Thyroid gland (tissue), 4 donors: Measurements from ENCODE around the gene KCNQ1OT1. TPM values are rescaled to one million over a fixed set of nuclear protein-coding genes. Genes with fewer than 3 reads are reported as not detected.
A peak's percentile ranks its signal among the peaks of the same experiment; 100 is the strongest.

ENCODE experiments used
- DNase-seq, 2 donors: peaks; one replicate each; pipeline ENCODE4 v3.0.0-alpha.2; 2019
- H3K27ac ChIP-seq, 3 donors: fragments of 200-600 bp; sonication (generic); 1 replicate in 2 of 3; 2 replicates in 1 of 3; pipeline ENCODE4 v1.5.1; 2016 to 2019; ENCODE audit warnings: mild to moderate bottlenecking in 1 of 3, moderate library complexity in 1 of 3
- H3K27me3 ChIP-seq: fragments of 200-600 bp; sonication (generic); one replicate; pipeline ENCODE4 v1.5.1; 2019
- H3K36me3 ChIP-seq, 2 donors: fragments of 200-600 bp; sonication (generic); one replicate each; pipeline ENCODE4 v1.5.1; 2016 to 2019
- H3K4me1 ChIP-seq, 2 donors: fragments of 200-600 bp; sonication (generic); one replicate each; pipeline ENCODE4 v1.5.1; 2017 to 2019
- H3K4me3 ChIP-seq, 3 donors: fragments of 200-600 bp; sonication (generic); replicated peaks in 1 of 3; 1 replicate in 2 of 3; 2 replicates in 1 of 3; pipeline ENCODE4 v1.5.1; 2016; ENCODE audit warnings: mild to moderate bottlenecking in 1 of 3
- H3K9me3 ChIP-seq: fragments of 200-600 bp; sonication (generic); one replicate; pipeline ENCODE4 v1.5.1; 2017
- POLR2A ChIP-seq, 2 donors: fragments of 450-650 bp; IDR thresholded peaks; one replicate each; pipeline ENCODE4 v1.6.1; 2017; ENCODE audit warnings: antibody characterized with exemption in 2 of 2, mild to moderate bottlenecking in 2 of 2, moderate library complexity in 1 of 2
- WGBS, 2 donors: methylation state at CpG; one replicate each; pipeline ENCODE4 v1.1.5; 2017; 5-methylcytosine and 5-hydroxymethylcytosine counted together
- intact Hi-C: fragments of 100-400 bp; cut with DNase I; formaldehyde crosslinking; loops from one replicate; pipeline ENCODE4 v1.15.1; 2023
- total RNA-seq, 4 donors: library from RNA; depleted of rRNA; stranded (reverse); fragments of >200 nt; gene quantifications; one replicate each; pipeline ENCODE4 v1.2.3, GENCODE V29; 2016
- TF ChIP-seq, protein P1 (sequence below), 6 experiments: fragments of 200-600 bp in 3 of 6; fragments of 450-650 bp in 3 of 6; sonication (generic) in 3 of 6; IDR thresholded peaks; one replicate each; pipeline ENCODE4 v1.5.1; 2016 to 2019; ENCODE audit warnings: antibody characterized with exemption in 6 of 6, mild to moderate bottlenecking in 2 of 6, inconsistent platforms in 1 of 6, moderate library complexity in 1 of 6

The KCNQ1OT1 gene
- total RNA-seq, 4 donors from 2014 or later = 2.0 to 4.1 (median 3.2) TPM

DNA sequence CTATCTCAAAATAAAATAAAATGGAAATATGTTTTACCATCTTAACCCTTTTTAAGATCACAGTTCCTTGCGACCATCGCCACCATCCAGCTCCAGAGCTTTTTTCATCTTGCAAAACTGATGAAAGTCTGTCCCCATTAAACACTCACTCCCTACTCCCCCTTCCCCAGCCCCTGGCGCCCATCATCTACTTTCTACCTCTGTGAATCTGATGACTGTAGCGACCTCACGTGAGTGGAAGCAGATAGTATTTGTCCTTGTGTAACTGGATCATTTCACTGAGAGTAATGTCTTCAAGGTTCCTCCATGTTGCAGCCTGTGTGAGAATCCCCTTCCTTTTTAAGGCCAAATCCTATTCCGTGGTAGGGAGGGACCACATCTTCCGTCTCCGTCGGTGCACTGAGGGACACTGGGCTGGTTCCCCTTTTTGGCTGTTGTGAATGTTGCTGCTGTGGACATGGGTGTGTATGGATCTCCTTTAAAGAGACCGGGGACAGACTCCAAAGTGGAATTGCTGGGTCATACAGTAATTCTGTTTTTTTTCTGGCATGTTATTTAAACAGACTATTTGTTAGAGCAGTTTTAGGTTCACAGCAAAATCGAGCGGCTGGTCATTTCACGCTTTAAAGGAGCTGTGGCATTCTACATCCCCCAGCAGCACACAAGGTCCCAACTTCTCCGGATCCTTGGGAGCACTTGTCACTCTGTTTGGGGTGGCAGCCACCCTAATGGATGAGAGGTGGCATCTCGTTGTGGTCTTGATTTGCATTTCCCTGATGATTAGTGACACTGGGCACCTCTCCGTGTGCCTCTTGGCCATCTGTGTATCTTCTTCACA lies 135.0 kb downstream of the KCNQ1OT1 start:
- H3K4me3 ChIP-seq = no peak overlapping the region
- 57 to 62% methylated on average over 16 of the region's 16 CpGs for WGBS, 2 donors
- H3K4me1 ChIP-seq = peaks cover 17 to 20% of the 10 kb centered on the region in 2 donors
- peak overlapping the region in 2 of 3 donors; percentile 49 to 52 for H3K27ac ChIP-seq
- TF ChIP-seq POLR2A (IDR thresholded peaks at IDR 0.05) = no peak
- TF ChIP-seq, protein P1, sequence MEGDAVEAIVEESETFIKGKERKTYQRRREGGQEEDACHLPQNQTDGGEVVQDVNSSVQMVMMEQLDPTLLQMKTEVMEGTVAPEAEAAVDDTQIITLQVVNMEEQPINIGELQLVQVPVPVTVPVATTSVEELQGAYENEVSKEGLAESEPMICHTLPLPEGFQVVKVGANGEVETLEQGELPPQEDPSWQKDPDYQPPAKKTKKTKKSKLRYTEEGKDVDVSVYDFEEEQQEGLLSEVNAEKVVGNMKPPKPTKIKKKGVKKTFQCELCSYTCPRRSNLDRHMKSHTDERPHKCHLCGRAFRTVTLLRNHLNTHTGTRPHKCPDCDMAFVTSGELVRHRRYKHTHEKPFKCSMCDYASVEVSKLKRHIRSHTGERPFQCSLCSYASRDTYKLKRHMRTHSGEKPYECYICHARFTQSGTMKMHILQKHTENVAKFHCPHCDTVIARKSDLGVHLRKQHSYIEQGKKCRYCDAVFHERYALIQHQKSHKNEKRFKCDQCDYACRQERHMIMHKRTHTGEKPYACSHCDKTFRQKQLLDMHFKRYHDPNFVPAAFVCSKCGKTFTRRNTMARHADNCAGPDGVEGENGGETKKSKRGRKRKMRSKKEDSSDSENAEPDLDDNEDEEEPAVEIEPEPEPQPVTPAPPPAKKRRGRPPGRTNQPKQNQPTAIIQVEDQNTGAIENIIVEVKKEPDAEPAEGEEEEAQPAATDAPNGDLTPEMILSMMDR (IDR thresholded peaks at IDR 0.05) = no peak
- no peaks in the 10 kb centered on the region for H3K27me3 ChIP-seq
- H3K9me3 ChIP-seq = no peaks in the 10 kb centered on the region
- intact Hi-C loops = no loop called here
- peak; percentile 44 to 62 for DNase-seq
- H3K36me3 ChIP-seq = no peaks in the 10 kb centered on the region

DNA sequence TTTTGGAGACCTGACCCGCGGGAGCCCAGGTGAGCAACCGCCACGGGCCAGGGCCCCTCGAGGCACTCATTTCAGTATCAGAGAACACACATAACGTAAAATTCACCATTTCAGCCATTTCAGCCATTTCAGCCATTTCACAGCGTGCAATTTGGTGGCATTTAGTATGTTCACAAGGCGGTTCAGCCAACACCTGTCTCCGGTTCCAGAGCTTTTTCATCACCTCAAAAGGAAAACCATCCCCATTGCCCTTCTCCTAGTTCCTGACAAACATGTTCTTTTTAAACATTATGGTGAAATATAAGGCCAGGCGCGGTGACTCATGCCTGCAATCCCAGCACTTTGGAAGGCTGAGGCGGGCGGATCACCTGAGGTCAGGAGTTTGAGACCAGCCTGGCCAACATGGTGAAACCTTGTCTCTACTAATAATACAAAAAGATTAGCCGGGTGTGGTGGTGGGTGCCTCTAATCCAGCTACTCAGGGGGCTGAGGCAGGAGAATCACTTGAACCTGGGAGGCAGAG lies 135.7 kb downstream of the KCNQ1OT1 start:
- DNase-seq = no peak
- Histone ChIP-seq H3K4me3 (no peak overlapping the region), H3K27me3 (no peaks in the 10 kb centered on the region), H3K36me3 (no peaks in the 10 kb centered on the region), H3K4me1 (peaks cover 17 to 21% of the 10 kb centered on the region in 2 donors), H3K9me3 (no peaks in the 10 kb centered on the region), H3K27ac (peak overlapping the region in 1 of 3 donors; percentile 52)
- intact Hi-C loops = no loop called here
- 94 to 96% methylated on average over 14 of the region's 14 CpGs for WGBS, 2 donors
- TF ChIP-seq, protein P1 (IDR thresholded peaks at IDR 0.05) = no peak
- no peak for TF ChIP-seq POLR2A (IDR thresholded peaks at IDR 0.05)

DNA sequence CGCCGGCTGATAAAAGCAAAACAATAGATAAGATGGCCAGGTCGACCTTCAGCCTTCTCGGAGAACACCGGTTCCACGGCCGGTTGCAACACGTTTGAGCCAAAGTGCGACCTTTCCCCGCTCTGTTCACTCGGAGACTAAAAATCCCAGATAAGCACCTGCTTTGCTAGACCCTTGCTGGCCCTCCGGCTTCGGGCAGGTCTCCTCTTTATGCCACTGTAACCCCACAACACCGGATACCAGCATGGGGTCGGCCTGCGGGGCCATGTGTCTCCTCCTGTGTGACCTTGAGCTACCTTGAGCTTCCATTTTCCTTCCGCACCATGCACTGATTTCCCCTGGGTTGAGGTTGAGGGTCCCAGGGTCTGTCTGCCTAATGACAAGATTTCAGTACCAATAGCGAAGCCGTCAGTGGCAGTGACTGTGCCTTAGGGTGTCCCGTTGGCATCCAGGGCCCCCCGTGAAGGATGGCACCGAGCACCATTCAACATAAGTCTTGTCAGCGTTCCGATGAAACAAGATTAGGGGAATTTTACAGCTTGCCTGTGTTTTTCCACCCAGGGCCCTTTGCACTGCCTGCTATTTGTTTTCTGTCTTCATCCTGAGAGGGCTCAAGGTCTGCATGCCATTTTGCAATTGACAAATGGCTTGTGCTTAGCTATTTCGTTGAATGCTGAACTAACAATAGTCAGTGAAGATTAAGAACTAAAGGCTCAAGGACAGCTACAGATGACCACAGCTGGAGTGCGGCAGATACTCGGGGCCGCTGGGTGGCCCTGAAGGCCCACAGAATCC lies 136.4 kb downstream of the KCNQ1OT1 start:
- Histone ChIP-seq H3K27ac (no peak overlapping the region), H3K36me3 (no peaks in the 10 kb centered on the region), H3K4me1 (peaks cover 17 to 24% of the 10 kb centered on the region in 2 donors), H3K4me3 (no peak overlapping the region), H3K9me3 (no peaks in the 10 kb centered on the region), H3K27me3 (no peaks in the 10 kb centered on the region)
- no peak for TF ChIP-seq POLR2A (IDR thresholded peaks at IDR 0.05)
- TF ChIP-seq, protein P1 (IDR thresholded peaks at IDR 0.05) = no peak
- WGBS, 2 donors = 95% methylated on average over 28 of the region's 28 CpGs
- intact Hi-C loops = no loop called here
- DNase-seq = no peak

DNA sequence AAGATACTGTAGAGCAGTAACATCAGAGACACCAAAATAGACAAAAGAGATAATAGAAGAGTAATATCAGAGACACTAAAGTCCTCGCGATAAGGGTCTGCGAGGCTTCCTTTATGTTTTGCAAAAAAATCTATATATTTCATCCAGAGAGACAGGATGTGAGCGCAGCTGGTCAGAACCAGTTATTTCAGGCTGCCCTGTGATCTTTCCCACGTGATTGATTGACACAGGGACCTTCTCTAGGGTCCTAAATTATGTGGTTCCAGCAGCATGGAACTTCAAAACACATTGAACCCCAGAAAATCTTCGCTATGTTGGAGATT lies 136.9 kb downstream of the KCNQ1OT1 start:
- Histone ChIP-seq H3K36me3 (no peaks in the 10 kb centered on the region), H3K4me3 (no peak overlapping the region), H3K27ac (no peak overlapping the region), H3K4me1 (peaks cover 17 to 24% of the 10 kb centered on the region in 2 donors), H3K27me3 (no peaks in the 10 kb centered on the region), H3K9me3 (no peaks in the 10 kb centered on the region)
- intact Hi-C loops = no loop called here
- no peak for DNase-seq
- 91 to 95% methylated on average over 6 of the region's 6 CpGs for WGBS, 2 donors
- TF ChIP-seq, protein P1 (IDR thresholded peaks at IDR 0.05) = no peak
- TF ChIP-seq POLR2A (IDR thresholded peaks at IDR 0.05) = no peak
